GM20431 (cell line): ENCODE data around the gene LRRC1.

Experiments
- in situ Hi-C: fragments of 300-500 bp; cut with MseI, MboI; formaldehyde crosslinking; loops from one replicate; pipeline ENCODE4 v1.15.0; 2020; ENCODE audit warnings: low sequenced_read_pairs; ENCODE audit not compliant: unreplicated experiment

LRRC1 gene

DNA sequence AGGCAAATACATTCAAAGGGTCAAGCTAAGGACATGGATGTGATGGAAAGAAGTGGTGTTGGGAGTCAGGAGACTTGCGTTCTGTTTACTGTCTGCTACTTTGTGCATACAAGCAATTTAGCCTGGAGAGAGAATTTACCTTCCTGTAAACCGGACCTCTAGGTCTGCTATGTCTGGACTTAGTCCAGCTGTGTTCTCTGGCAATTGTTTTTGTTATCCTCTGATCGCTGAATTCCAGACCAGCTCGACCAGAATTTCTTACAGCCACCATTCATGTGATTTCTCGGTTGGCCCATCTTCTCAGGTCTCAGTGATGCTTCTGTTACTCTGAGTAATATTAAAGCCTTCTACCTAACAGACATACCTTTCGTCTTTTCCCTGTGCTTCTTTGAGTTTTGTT lies 75.2 kb downstream of the LRRC1 start:
- in situ Hi-C loops, result no loop called here

- in situ Hi-C loops, result no loop called here
Measured at GRCh38 chr6:53873922-53874321, 79.1 kb downstream of the LRRC1 start.

GRCh38 chr6:53874964-53875363 lies 80.2 kb downstream of the LRRC1 start:
- in situ Hi-C loops, result no loop called here

- in situ Hi-C loops, result no loop called here
Measured at GRCh38 chr6:53877151-53877550, 82.3 kb downstream of the LRRC1 start.

GRCh38 chr6:53878808-53879207 lies 84.0 kb downstream of the LRRC1 start:
- in situ Hi-C loops, result no loop called here

GRCh38 chr6:53879608-53880007 lies 84.8 kb downstream of the LRRC1 start:
- in situ Hi-C loops, result no loop called here

- in situ Hi-C loops, result no loop called here
Measured at GRCh38 chr6:53887316-53887715, 92.5 kb downstream of the LRRC1 start.

- in situ Hi-C loops, result no loop called here
Measured at GRCh38 chr6:53888931-53889330, 94.1 kb downstream of the LRRC1 start.

GRCh38 chr6:53889365-53889764 lies 94.6 kb downstream of the LRRC1 start:
- in situ Hi-C loops, result no loop called here

GRCh38 chr6:53892707-53893106 lies 97.9 kb downstream of the LRRC1 start:
- in situ Hi-C loops, result no loop called here

GRCh38 chr6:53894091-53894490 lies 99.3 kb downstream of the LRRC1 start:
- in situ Hi-C loops, result no loop called here

DNA sequence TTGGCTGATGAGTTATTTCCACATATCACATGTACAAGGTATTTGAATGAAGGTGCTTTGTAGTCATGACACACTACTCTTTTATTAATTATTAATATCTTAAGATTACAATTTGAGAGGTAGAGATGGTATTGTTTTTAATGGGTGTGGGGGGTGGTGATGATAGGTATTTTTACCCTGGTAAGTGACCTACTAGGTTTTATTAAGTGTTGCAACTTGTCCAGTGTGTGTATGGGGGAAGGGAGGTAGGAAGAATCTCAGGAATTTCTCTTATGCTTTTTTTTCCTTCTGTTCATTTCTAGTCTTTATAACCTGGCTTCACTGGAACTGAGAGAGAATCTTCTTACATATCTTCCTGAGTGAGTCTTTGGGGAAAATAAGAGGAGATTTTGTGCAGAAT lies 101.4 kb downstream of the LRRC1 start:
- in situ Hi-C loops, result no loop called here

DNA sequence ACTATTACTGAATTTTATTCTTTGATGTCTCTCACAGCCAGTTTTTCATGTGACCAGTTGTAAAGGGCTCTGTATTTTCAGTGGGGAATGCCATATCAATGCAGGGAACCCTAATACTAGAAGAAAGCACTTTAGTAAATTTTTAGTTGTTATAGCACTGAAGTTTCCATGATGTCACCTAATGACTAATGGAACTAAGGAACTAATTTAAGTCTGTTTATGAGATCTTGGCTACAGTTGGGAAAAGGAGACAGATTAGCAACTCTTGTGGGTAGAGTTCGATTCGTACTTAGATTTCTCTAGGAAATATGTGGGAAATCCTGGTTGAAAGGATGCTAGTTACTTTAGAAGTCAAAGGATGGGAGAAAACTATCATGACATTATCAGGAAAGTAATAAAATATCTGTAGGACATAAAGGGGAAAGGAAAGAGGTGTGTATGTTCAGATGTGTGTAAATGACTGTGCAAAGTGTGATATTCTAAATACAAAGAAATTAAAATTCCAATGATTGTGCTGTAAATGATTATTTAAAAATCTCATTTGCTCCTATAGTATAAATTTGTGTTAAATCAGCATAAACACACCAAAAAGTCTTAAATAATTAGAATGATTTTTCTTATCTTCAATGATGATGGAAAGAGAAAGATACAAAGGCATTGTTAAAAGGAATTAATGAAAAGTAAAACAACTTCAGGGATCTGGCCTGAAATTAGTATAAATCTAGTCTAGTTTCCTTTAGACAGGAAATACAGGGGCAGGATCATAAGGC lies 103.4 kb downstream of the LRRC1 start:
- in situ Hi-C loops, result no loop called here

GRCh38 chr6:53899512-53899911 lies 104.7 kb downstream of the LRRC1 start:
- in situ Hi-C loops, result no loop called here

DNA sequence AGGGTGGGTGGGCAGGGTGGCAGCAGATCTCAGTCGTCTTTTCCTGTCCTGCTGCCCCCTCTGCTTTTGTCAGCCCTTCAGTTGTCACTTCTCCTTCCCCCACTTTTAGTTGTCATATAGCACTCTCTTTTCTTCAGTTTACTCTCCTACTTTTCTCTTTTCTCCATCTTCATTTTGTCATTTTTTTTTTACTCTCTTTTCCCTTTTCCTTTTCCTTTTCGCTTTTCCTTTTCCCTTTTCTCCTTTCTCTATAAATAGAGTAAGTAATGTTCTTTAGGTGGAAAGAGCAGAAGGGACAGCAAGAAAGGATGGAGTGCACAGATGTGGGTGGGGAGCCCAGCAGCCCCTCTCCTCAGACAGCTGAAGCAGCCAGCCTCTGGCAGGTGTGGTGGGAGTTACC lies 108.6 kb downstream of the LRRC1 start:
- in situ Hi-C loops, result no loop called here

DNA sequence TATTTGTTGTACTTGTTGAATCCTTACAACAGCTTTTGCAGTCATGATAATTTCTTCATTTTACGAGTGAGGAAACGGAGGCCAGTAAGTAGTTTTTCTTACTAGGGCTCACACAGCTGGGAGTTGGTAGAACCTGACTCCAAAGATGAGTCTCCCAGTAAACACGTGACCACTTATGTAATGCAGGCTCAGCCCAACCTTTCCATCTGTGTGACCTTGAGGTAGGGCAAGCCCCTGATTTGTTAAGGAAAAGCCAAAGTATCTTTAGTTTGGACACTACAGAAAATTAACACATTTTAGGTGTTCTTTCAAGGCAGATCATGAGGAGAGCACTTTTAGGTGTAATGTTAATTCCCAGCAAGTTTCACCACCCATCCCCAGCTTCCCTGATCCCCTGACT lies 111.3 kb downstream of the LRRC1 start:
- in situ Hi-C loops, result no loop called here

GRCh38 chr6:53906842-53907241 lies 112.0 kb downstream of the LRRC1 start:
- in situ Hi-C loops, result no loop called here

DNA sequence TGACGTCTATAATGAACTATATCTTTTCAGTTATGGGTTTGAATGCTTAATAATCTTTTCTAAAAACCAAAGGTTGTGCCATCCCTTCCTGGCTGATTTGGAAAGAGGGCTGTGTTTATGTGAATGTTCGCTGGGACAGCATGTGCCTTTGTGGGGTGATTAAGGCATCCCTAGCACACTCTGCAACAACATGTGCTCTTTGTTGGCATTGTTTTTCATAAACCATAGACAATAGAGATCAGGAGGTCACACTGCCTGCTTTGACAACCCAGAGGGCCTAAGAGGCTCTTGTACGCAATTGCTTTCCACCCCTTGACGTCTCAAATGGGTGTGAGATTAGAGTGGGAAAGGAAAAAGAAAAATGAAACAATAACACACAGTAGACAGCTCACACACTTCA lies 116.0 kb downstream of the LRRC1 start:
- in situ Hi-C loops, result no loop called here

- in situ Hi-C loops, result no loop called here
Measured at GRCh38 chr6:53912661-53913060, 117.9 kb downstream of the LRRC1 start.

GRCh38 chr6:53913286-53913685 lies 118.5 kb downstream of the LRRC1 start:
- in situ Hi-C loops, result no loop called here

GRCh38 chr6:53915026-53915691 lies 120.4 kb downstream of the LRRC1 start:
- in situ Hi-C loops, result no loop called here
